GM12878 (cell line): ENCODE results near the gene CC2D1A. TPM values are rescaled to one million over a fixed set of nuclear protein-coding genes. Genes with fewer than 3 reads are reported as not detected.

Experiments used
- ATAC-seq: fragments of 200-7000 bp; cut with Tn5 transposase; 3 replicates; pipeline ENCODE4 v1.9.1; 2020; ENCODE audit warnings: mild to moderate bottlenecking, moderate library complexity
- BruUV-seq: library from RNA; stranded (reverse); fragments of 400-500 nt; replicated peaks from 2 replicates; lab custom pipeline; 2021; lab: Mats Ljungman, UMichigan
- CTCF ChIA-PET: fragments of 300-600 bp; sonication (Branson Sonifier 250); formaldehyde crosslinking; extraction: SDS; loops from one replicate; lab custom pipeline; 2021; ENCODE audit warnings: inconsistent platforms; lab: Yijun Ruan, JAX
- POLR2A ChIA-PET: fragments of 350-600 bp; formaldehyde crosslinking; extraction: SDS; loops from one replicate; lab custom pipeline; 2021; ENCODE audit warnings: inconsistent platforms; lab: Charles Lee
- RAD21 ChIA-PET: fragments of 300-600 bp; sonication (Branson Sonifier 250); formaldehyde crosslinking; loops from one replicate; lab custom pipeline; 2023; ENCODE audit warnings: antibody characterized with exemption; ENCODE audit not compliant: unreplicated experiment; lab: Charles Lee
- SMC1A ChIA-PET: fragments of 300-600 bp; sonication (Branson Sonifier 250); formaldehyde crosslinking; loops from one replicate; lab custom pipeline; 2023; ENCODE audit not compliant: unreplicated experiment, uncharacterized antibody; lab: Charles Lee
- DNase-seq: peaks from one replicate; pipeline ENCODE4 v3.0.0-alpha.2; 2011; ENCODE audit warnings: low read depth, low spot score
- FAIRE-seq: peaks from 3 replicates; lab custom pipeline; 2011; peaks lifted over from hg19 to GRCh38; lab: Jason Lieb, UNC
- H2AFZ ChIP-seq: 2 replicates; pipeline ENCODE4 v1.6.0; 2011; ENCODE audit warnings: low read depth, low read length, control low read depth; ENCODE audit not compliant: control insufficient read depth
- H3K27ac ChIP-seq: 2 replicates; pipeline ENCODE4 v1.5.1; 2011; ENCODE audit warnings: control low read depth; ENCODE audit not compliant: control insufficient read depth, insufficient read depth
- H3K27me3 ChIP-seq, 2 experiments: replicated peaks in 1 of 2; 2 replicates each; pipeline versions ENCODE4 v1.6.0 to v1.6.1; 2011; ENCODE audit warnings: low read length in 1 of 2; ENCODE audit not compliant: control insufficient read depth in 2 of 2, insufficient read depth in 2 of 2
- H3K36me3 ChIP-seq, 2 experiments: 2 replicates each; pipeline ENCODE4 v1.5.1; 2011; ENCODE audit warnings: low read length in 1 of 2; ENCODE audit not compliant: control insufficient read depth in 2 of 2, insufficient read depth in 2 of 2
- H3K4me1 ChIP-seq: 2 replicates; pipeline ENCODE4 v1.6.1; 2011; ENCODE audit warnings: mild to moderate bottlenecking, low read length, moderate library complexity, mixed read lengths; ENCODE audit not compliant: control insufficient read depth, insufficient read depth
- H3K4me2 ChIP-seq: 2 replicates; pipeline ENCODE4 v1.6.0; 2011; ENCODE audit warnings: control low read depth; ENCODE audit not compliant: control insufficient read depth, insufficient read depth
- H3K4me3 ChIP-seq: fragments of 200-600 bp; sonication (generic); 2 replicates; pipeline ENCODE4 v1.5.1; 2016
- H3K79me2 ChIP-seq: 2 replicates; pipeline ENCODE4 v1.6.0; 2011; ENCODE audit warnings: low read length; ENCODE audit not compliant: control insufficient read depth, insufficient read depth
- H3K9ac ChIP-seq: 2 replicates; pipeline ENCODE4 v1.8.0; 2011; ENCODE audit warnings: low read length, control low read depth, mixed read lengths; ENCODE audit not compliant: control insufficient read depth, insufficient read depth
- H3K9me3 ChIP-seq: replicated peaks from 3 replicates; pipeline ENCODE4 v1.5.1; 2011; ENCODE audit warnings: mild to moderate bottlenecking, low read length; ENCODE audit not compliant: control insufficient read depth, insufficient read depth
- H4K20me1 ChIP-seq: 2 replicates; pipeline ENCODE4 v1.6.0; 2011; ENCODE audit not compliant: control insufficient read depth, insufficient read depth
- ASH2L ChIP-seq: fragments of 300-600, 200-600 bp; sonication (generic); IDR thresholded peaks from 2 replicates; pipeline ENCODE4 v1.6.1; 2017; ENCODE audit warnings: low read depth, mild to moderate bottlenecking, borderline replicate concordance
- ATF7 ChIP-seq: fragments of 450-650 bp; IDR thresholded peaks from 2 replicates; pipeline ENCODE4 v1.6.1; 2016; ENCODE audit warnings: low read depth, mild to moderate bottlenecking
- BACH1 ChIP-seq: fragments of 450-650 bp; IDR thresholded peaks from 2 replicates; pipeline ENCODE4 v1.6.1; 2017; ENCODE audit warnings: mild to moderate bottlenecking, borderline replicate concordance
- E2F4 ChIP-seq: IDR thresholded peaks from 2 replicates; pipeline ENCODE4 v1.6.1; 2012; ENCODE audit warnings: low read depth, low read length, improper control_type of control experiment
- NR2C2 ChIP-seq: IDR thresholded peaks from 2 replicates; pipeline ENCODE4 v1.6.1; 2011; ENCODE audit warnings: borderline replicate concordance, low read depth; ENCODE audit not compliant: control insufficient read depth, insufficient read length
- RCOR1 ChIP-seq: conservative IDR thresholded peaks from 2 replicates; pipeline ENCODE4 v1.6.1; 2012; ENCODE audit warnings: low read depth, low read length, improper control_type of control experiment
- SRF ChIP-seq, 2 experiments: IDR thresholded peaks; 2 replicates each; pipeline ENCODE4 v1.6.1; 2011; ENCODE audit warnings: low read depth in 2 of 2, low read length in 2 of 2, mild to moderate bottlenecking in 1 of 2, moderate library complexity in 1 of 2
- STAT3 ChIP-seq: IDR thresholded peaks from 2 replicates; pipeline ENCODE4 v1.6.1; 2011; ENCODE audit warnings: low read depth, low read length, improper control_type of control experiment
- TAF1 ChIP-seq: IDR thresholded peaks from 2 replicates; pipeline ENCODE4 v1.6.1; 2011; ENCODE audit warnings: mild to moderate bottlenecking, low read depth, low read length, borderline replicate concordance
- WGBS: methylation state at CpG from one replicate; pipeline ENCODE4 v1.1.6; 2016; ENCODE audit warnings: low lambda C conversion rate; ENCODE audit not compliant: insufficient replicate concordance, insufficient coverage; ENCODE audit errors: missing lambda C conversion rate; 5-methylcytosine and 5-hydroxymethylcytosine counted together
- in situ Hi-C: fragments of 300-500 bp; cut with MboI; formaldehyde crosslinking; loops from 9 replicates; pipeline ENCODE4 v1.14.3; 2018; ENCODE audit warnings: mixed read lengths
- intact Hi-C: fragments of 100-400 bp; cut with micrococcal nuclease; formaldehyde crosslinking; loops from one replicate; pipeline ENCODE4 v1.14.2; 2022; ENCODE audit not compliant: unreplicated experiment
- polyA plus RNA-seq, 11 experiments: library from polyadenylated mRNA; depleted of rRNA in 4 of 11; unstranded in 6 of 11; stranded (reverse) in 5 of 11; fragments of >200 nt; fragmentation: Nextera tagmentation in 4 of 11; fragmentation: Illumina TruSeq in 1 of 11; extraction: Ambion mirVana in 4 of 11; extraction: Trizol in 1 of 11; gene quantifications; 1 replicate in 1 of 11; 2 replicates in 10 of 11; pipeline versions ENCODE4 v1.2.1 to v1.2.3, GENCODE V29; 2011 to 2016; ENCODE audit warnings: inconsistent platforms in 2 of 11, missing spikeins in 2 of 11, low read depth in 1 of 11
- total RNA-seq, 4 experiments: library from RNA; depleted of rRNA in 3 of 4; stranded (reverse); fragments of >200 nt in 3 of 4; fragmentation: Illumina TruSeq in 1 of 4; extraction: Trizol in 1 of 4; gene quantifications; 2 replicates each; pipeline versions ENCODE4 v1.2.1 to v1.2.3, GENCODE V29; 2013 to 2021

CC2D1A gene
- total and polyA plus RNA-seq, 10 of the 15 experiments (the other 5 are each of a cell fraction or from before 2014, with no cell fraction given): 0.13 to 36.1 (median 16.1) TPM

GRCh38 chr19:13869281-13869680 is 36.7 kb upstream of the CC2D1A start:
- in situ Hi-C loops: no loop called here
- ATAC-seq (no peak), DNase-seq (no peak)
- WGBS: 48% methylated on average over 13 of the region's 13 CpGs
- Histone ChIP-seq H3K79me2 (no peaks in the 10 kb centered on the region), H3K4me3 (no peak overlapping the region), H3K27ac (no peak overlapping the region), H3K4me1 (no peaks in the 10 kb centered on the region)
- CTCF ChIA-PET: interaction anchor here (0.7 to 0.9 kb wide), 2 partner anchors 10 to 174 kb away, joined by 4 read pairs; no protein-coding TSS in a partner anchor
- TF ChIP-seq BACH1 (no peak), NR2C2 (no peak), ATF7 (no peak), E2F4 (no peak), SRF (IDR thresholded peaks at IDR 0.05; ENCODE audit: low read depth in 2 of 2, low read length in 2 of 2) (no peak), ASH2L (no peak), TAF1 (no peak), RCOR1 (no peak), STAT3 (no peak)
- TF ChIP-seq, all 136 proteins: peak for 0
- H3K9me3 ChIP-seq: no peaks in the 10 kb centered on the region; the same call in 2 of the 3 replicates
- no peak overlapping the region for H3K4me2 ChIP-seq
- no peaks in the 10 kb centered on the region for H4K20me1 ChIP-seq
- no peaks in the 10 kb centered on the region; a peak in 1 of 4 replicates for H3K27me3 ChIP-seq
- ChIA-PET SMC1A (no interaction called here), POLR2A (no interaction called here), RAD21 (no interaction called here)
- no peaks in the 10 kb centered on the region for H3K36me3 ChIP-seq
- BruUV-seq: no TSS peak
- intact Hi-C loops: no loop called here
- no peak overlapping the region for H2AFZ ChIP-seq
- H3K9ac ChIP-seq: no peak overlapping the region
- FAIRE-seq: no peak
